Cardiac muscle cell (in vitro differentiated cells and primary cell): ENCODE data around the gene TCERG1L. TPM values are rescaled to one million over a fixed set of nuclear protein-coding genes. Genes with fewer than 3 reads are reported as not detected.

Source experiments
- DNase-seq, 2 donors: peaks; one replicate each; pipeline versions ENCODE4 v3.0.0 to v3.0.0-alpha.2; 2010 to 2017; ENCODE audit warnings: low read depth in 1 of 2, low spot score in 1 of 2
- H3K27ac ChIP-seq: fragments of 200-600 bp; sonication (generic); 2 replicates; pipeline ENCODE4 v1.5.1; 2016
- H3K27me3 ChIP-seq: fragments of 200-600 bp; sonication (generic); 2 replicates; pipeline ENCODE4 v1.6.0; 2016; ENCODE audit warnings: control low read depth
- H3K36me3 ChIP-seq: fragments of 200-600 bp; sonication (generic); 2 replicates; pipeline ENCODE4 v1.5.1; 2016; ENCODE audit warnings: control low read depth
- H3K4me1 ChIP-seq: fragments of 200-600 bp; sonication (generic); 2 replicates; pipeline ENCODE4 v1.8.1; 2017; ENCODE audit warnings: low read depth, mild to moderate bottlenecking, mixed run types
- H3K4me3 ChIP-seq: fragments of 200-600 bp; sonication (generic); 2 replicates; pipeline ENCODE4 v1.5.1; 2016; ENCODE audit warnings: mild to moderate bottlenecking
- H3K9me3 ChIP-seq: fragments of 200-600 bp; sonication (generic); 2 replicates; pipeline ENCODE4 v1.5.1; 2017; ENCODE audit warnings: low read depth, mild to moderate bottlenecking, control low read depth
- polyA plus RNA-seq: library from polyadenylated mRNA; unstranded; fragments of >200 nt; fragmentation: Nextera tagmentation; extraction: Ambion mirVana; gene quantifications from 2 replicates; pipeline ENCODE4 v1.2.1, GENCODE V29; 2016
- total RNA-seq: library from RNA; depleted of rRNA; stranded (reverse); fragments of >200 nt; gene quantifications from 2 replicates; pipeline ENCODE4 v1.2.3, GENCODE V29; 2016
- TF ChIP-seq, protein P1 (sequence below): IDR thresholded peaks from 2 replicates; pipeline ENCODE4 v1.5.1; 2012; ENCODE audit warnings: low read depth, mild to moderate bottlenecking, low read length

The TCERG1L gene
- total and polyA plus RNA-seq, 2 experiments from 2014 or later: 0.12 to 1.9 TPM

DNA sequence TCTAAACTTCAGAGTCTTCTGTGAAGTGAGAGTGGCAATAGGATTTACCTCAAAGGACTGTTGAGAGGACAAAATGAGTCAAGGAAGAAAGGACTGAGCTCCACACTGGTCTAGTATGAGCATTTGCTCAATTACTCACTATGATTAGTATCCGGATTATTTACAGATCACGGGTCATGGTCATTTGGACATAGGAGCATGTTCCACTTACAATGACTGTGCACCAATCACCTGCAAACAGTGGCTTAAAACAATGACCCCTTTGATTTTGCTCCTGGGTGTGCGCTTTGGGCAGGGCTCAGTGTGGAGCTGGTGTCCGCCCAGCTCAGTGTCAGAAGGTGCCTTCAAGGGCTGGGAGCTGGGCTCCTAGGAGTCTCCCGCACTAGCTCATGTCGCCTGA, 225.4 kb downstream of the TCERG1L start:
- H3K27me3 ChIP-seq: no peaks in the 10 kb centered on the region
- no peak overlapping the region for H3K27ac ChIP-seq
- no peak for DNase-seq
- H3K4me1 ChIP-seq: no peaks in the 10 kb centered on the region
- no peaks in the 10 kb centered on the region for H3K9me3 ChIP-seq
- H3K4me3 ChIP-seq: no peak overlapping the region
- no peaks in the 10 kb centered on the region for H3K36me3 ChIP-seq
- TF ChIP-seq, protein P1, sequence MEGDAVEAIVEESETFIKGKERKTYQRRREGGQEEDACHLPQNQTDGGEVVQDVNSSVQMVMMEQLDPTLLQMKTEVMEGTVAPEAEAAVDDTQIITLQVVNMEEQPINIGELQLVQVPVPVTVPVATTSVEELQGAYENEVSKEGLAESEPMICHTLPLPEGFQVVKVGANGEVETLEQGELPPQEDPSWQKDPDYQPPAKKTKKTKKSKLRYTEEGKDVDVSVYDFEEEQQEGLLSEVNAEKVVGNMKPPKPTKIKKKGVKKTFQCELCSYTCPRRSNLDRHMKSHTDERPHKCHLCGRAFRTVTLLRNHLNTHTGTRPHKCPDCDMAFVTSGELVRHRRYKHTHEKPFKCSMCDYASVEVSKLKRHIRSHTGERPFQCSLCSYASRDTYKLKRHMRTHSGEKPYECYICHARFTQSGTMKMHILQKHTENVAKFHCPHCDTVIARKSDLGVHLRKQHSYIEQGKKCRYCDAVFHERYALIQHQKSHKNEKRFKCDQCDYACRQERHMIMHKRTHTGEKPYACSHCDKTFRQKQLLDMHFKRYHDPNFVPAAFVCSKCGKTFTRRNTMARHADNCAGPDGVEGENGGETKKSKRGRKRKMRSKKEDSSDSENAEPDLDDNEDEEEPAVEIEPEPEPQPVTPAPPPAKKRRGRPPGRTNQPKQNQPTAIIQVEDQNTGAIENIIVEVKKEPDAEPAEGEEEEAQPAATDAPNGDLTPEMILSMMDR: no peak

DNA sequence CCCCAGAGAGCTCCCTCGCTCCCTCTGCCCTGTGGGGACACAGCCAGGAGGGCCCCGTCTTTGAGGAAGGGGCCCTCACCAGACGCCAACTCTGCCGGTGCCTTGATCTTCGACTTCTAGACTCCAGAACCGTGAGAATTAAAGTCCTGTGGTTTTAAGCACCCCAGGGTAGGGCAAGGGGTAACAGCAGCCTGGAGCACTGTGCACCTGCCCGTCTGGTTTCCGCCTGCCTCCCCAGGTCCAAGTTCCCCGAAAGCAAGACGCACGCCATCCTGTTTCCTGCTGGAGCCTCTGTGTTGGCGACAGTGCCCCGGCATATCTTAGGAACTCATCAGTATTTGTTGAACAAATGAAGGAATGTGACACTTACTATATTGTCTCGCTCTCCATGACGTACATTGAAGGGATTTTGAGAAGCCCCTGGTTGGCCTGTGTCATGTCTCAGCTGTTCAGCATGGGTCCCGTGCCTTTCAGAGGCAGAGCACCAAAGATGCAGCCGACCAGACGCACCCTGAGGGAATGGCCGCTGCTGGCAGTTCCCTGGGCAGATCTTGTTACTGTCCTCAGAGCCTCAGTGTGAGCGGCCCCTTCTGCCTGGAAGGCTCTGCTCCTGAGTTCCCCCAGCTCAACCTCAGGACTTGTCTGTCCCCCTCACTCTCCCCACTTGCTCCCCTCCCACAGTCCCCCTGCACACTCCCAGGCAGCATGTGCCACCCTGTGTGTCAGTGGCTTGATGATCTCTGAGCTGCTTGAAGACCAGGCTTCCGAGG, 226.2 kb downstream of the TCERG1L start:
- H3K27me3 ChIP-seq: no peaks in the 10 kb centered on the region
- no peaks in the 10 kb centered on the region for H3K36me3 ChIP-seq
- no peaks in the 10 kb centered on the region for H3K4me1 ChIP-seq
- no peak overlapping the region for H3K27ac ChIP-seq
- DNase-seq: no peak
- no peaks in the 10 kb centered on the region for H3K9me3 ChIP-seq
- no peak overlapping the region for H3K4me3 ChIP-seq
- TF ChIP-seq, protein P1: no peak

DNA sequence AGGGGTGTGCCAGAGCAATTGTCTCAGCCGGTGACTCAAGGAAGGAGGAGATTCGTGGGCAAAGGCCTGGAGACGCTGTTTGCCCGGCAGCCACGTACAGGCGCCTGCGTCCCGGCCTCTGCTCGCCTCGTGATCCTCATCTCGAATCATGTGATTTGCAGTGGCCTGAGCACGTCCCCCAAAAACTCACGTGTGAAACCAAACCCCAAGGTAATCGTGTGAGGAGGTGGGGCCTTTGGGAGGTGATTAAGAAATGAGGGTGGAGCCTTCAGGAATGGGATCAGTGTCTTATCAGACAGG, 226.8 kb downstream of the TCERG1L start:
- no peaks in the 10 kb centered on the region for H3K9me3 ChIP-seq
- no peak for DNase-seq
- H3K27me3 ChIP-seq: no peaks in the 10 kb centered on the region
- TF ChIP-seq, protein P1: no peak
- H3K4me3 ChIP-seq: no peak overlapping the region
- no peak overlapping the region for H3K27ac ChIP-seq
- H3K4me1 ChIP-seq: no peaks in the 10 kb centered on the region
- no peaks in the 10 kb centered on the region for H3K36me3 ChIP-seq

DNA sequence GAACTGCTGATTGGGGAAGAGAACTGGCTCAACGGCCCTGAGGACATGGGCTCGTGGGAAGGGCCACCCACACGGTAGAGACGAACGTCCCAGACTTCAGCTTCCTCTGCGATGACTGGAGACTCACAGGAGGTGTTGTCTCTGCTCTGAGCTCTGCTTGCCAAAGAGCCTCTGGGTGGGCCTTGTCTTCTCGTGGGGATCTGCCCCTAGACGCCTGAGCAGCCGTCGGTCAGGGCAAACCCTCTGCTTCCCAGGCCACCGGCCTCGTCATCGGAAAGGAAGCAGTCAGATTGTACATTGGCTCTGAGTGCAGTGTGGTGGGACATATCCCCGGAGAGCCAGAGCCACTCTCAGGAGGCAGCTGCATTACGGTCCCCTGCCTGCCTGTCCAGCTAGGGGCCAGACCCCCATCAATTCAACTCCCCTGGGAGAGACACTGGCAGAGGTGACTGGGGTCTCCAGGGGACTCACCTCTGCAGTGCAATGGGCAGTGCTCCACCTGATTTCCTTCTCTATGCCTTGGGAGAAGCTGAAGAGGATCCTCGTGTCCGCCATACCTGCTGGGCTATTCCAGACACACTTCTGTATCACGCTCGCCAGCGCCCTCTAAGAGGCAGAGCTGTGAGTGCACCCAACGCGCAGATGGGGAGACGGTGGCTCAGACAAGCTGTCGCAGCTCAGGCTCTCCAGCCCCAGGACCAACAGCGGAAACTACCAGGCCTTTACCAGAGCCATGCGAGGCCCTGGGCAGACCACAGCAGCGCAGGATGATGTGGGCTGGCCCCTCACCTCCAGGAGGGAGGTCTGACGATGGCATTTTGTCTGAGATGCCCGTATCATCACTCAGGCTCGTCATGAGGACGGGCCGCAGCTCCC, 227.4 kb downstream of the TCERG1L start:
- no peaks in the 10 kb centered on the region for H3K36me3 ChIP-seq
- DNase-seq: no peak
- TF ChIP-seq, protein P1: no peak
- no peaks in the 10 kb centered on the region for H3K9me3 ChIP-seq
- H3K4me1 ChIP-seq: no peaks in the 10 kb centered on the region
- H3K27ac ChIP-seq: no peak overlapping the region
- no peaks in the 10 kb centered on the region for H3K27me3 ChIP-seq
- H3K4me3 ChIP-seq: no peak overlapping the region

DNA sequence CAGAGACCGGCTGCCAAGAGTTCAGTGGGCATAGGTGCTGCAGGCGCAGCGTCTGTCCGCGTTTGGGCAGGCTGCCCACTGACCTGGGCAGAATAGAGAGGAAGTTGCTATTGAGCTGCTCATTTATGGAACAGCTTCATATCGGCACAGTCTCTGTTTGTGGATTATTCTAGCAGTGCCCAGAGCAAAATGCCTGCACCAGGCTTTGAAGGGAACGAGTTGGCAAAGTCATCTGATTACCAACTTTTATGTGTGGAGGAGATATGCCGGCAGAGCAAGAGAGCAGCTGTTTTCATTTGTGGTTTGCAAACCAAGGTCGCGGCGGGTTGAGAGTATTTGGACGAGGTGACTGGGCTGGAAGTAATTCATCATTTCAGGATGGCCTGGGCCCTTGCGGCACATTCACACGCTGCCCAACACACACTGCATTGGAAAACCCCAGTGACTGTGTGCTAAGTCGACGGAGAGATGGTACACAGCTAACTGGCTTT, 228.5 kb downstream of the TCERG1L start:
- DNase-seq: no peak
- Histone ChIP-seq H3K4me1 (no peaks in the 10 kb centered on the region), H3K27me3 (no peaks in the 10 kb centered on the region), H3K27ac (no peak overlapping the region), H3K4me3 (no peak overlapping the region), H3K36me3 (no peaks in the 10 kb centered on the region), H3K9me3 (no peaks in the 10 kb centered on the region)
- TF ChIP-seq, protein P1: no peak
